Spleen (tissue), 7 donors: Measurements from ENCODE around the gene KLHDC2.

Source experiments
- CTCF ChIP-seq, 11 experiments: fragments of 200-600 bp in 7 of 11; fragments of 450-650 bp in 4 of 11; sonication (generic) in 4 of 11; IDR thresholded peaks in 8 of 11; conservative IDR thresholded peaks in 3 of 11; 1 replicate in 7 of 11; 2 replicates in 4 of 11; pipeline versions ENCODE4 v1.4.0 to v1.8.0; 2016 to 2021; ENCODE audit warnings: antibody characterized with exemption in 11 of 11, inconsistent platforms in 4 of 11, mild to moderate bottlenecking in 1 of 11
- POLR2A ChIP-seq, 3 donors: fragments of 450-650 bp; IDR thresholded peaks; one replicate each; pipeline ENCODE4 v1.5.1; 2017; ENCODE audit warnings: antibody characterized with exemption in 3 of 3, mild to moderate bottlenecking in 1 of 3
- POLR2AphosphoS5 ChIP-seq, 3 donors: sonication (generic); formaldehyde crosslinking; IDR thresholded peaks; one replicate each; pipeline ENCODE4 v1.5.1; 2017; ENCODE audit warnings: antibody characterized with exemption in 3 of 3
- donor health status: DM: no; HTN: no; CAD: no; lungs with moderate emphysema.
- donor health status: DM: no; HTN: no; CAD: no.
- donor health status: DM: no; HTN: no; CAD: no.

DNA sequence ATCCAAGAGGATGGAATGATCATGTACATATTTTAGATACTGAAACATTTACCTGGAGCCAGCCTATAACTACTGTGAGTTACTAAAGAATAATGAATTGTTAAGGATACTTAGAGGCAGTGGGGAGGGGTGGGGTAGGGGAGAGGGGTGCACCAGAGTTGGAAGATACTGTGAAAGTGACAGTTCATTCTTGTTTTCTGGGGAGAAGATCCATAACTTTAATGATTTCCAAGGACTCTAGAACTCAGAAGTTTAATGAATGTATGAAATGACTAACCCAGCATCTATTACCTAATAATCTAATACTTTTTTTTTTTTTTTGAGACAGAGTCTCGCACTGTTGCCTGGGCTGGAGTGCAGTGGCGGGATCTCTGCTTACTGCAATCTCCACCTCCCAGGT is 10.5 kb downstream of the KLHDC2 start:
- no peak for TF ChIP-seq CTCF (IDR thresholded peaks at IDR 0.05 in 8 of 11, conservative IDR thresholded peaks at IDR 0.05 in 3 of 11)
- no peak for TF ChIP-seq POLR2A (IDR thresholded peaks at IDR 0.05)
- no peak for TF ChIP-seq POLR2AphosphoS5 (IDR thresholded peaks at IDR 0.05)
